Activated naive CD8-positive, alpha-beta T cell (primary cell): Measurements from ENCODE around the gene COA1.

Experiments used
- H3K27ac Mint-ChIP-seq: one replicate; pipeline ENCODE4 v1.8.0; 2021; ENCODE audit warnings: mixed read lengths
- H3K27me3 Mint-ChIP-seq: one replicate; pipeline ENCODE4 v1.8.0; 2021; ENCODE audit warnings: mixed read lengths
- H3K36me3 Mint-ChIP-seq: one replicate; pipeline ENCODE4 v1.8.0; 2021; ENCODE audit warnings: mixed read lengths
- H3K4me1 Mint-ChIP-seq: one replicate; pipeline ENCODE4 v1.8.0; 2021; ENCODE audit warnings: low read depth, mixed read lengths
- H3K4me3 Mint-ChIP-seq: one replicate; pipeline ENCODE4 v1.8.0; 2021; ENCODE audit warnings: mild to moderate bottlenecking, mixed read lengths
- H3K9me3 Mint-ChIP-seq: one replicate; pipeline ENCODE4 v1.8.0; 2021; ENCODE audit warnings: low read depth, mixed read lengths

Gene COA1

GRCh38 chr7:43648473-43649406, 80.6 kb downstream of the COA1 start:
- peak overlapping the region; percentile 97 for H3K27ac Mint-ChIP-seq
- peak overlapping the region; percentile 75 for H3K4me3 Mint-ChIP-seq
- H3K27me3 Mint-ChIP-seq, result no peaks in the 10 kb centered on the region
- peaks cover 96% of the 10 kb centered on the region for H3K4me1 Mint-ChIP-seq
- no peaks in the 10 kb centered on the region for H3K9me3 Mint-ChIP-seq
- peaks cover 24% of the 10 kb centered on the region for H3K36me3 Mint-ChIP-seq

DNA sequence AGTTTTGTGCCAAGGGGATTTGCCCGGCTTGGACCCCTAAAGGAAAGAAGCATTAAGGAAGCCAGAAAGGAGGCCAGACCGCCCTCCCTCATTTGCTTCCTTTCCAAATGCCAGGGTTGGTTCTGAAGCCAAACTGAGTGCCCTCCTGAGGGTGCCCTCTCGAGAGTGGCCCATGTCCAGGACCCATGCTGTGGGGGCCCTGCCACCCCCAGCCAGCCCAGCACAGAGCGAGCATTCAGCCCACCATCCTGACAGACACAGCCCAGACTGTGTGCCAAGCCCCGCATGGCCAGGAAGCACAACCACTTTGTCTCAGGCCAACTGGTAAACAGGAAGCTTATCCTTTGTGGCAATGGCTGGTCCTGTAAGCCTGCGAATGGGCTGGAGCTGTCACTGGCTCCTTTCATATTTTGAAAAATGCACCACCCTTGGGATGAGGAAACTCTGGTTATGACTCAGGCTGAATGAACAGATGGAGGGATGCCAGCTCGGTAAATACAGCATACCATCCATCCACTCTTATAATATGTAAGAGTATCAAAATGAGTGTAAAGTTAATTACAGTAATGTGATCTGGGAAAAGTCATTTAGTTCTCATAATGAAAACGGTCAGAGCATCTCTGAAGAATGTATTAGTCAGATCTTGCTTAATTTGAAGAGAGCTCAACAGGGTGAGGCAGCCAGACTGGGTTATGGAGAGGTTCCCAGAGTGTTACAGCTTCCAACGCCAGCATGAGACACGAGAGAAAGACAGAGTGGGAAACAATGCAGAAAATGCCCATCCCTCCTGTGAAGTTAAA, 81.5 kb downstream of the COA1 start:
- Mint-ChIP-seq H3K36me3 (peaks cover 28% of the 10 kb centered on the region), H3K4me1 (peaks cover 99% of the 10 kb centered on the region), H3K27ac (peak overlapping the region; percentile 97), H3K27me3 (no peaks in the 10 kb centered on the region), H3K9me3 (no peaks in the 10 kb centered on the region), H3K4me3 (peak overlapping the region; percentile 75)

GRCh38 chr7:43647339-43647672, 82.0 kb downstream of the COA1 start:
- H3K9me3 Mint-ChIP-seq, result no peaks in the 10 kb centered on the region
- H3K27ac Mint-ChIP-seq, result peak overlapping the region; percentile 97
- peaks cover 29% of the 10 kb centered on the region for H3K36me3 Mint-ChIP-seq
- H3K4me3 Mint-ChIP-seq, result peak overlapping the region; percentile 75
- H3K27me3 Mint-ChIP-seq, result no peaks in the 10 kb centered on the region
- peaks cover 99% of the 10 kb centered on the region for H3K4me1 Mint-ChIP-seq

- Mint-ChIP-seq H3K27ac (peak overlapping the region; percentile 97), H3K4me1 (peaks cover 99% of the 10 kb centered on the region), H3K9me3 (no peaks in the 10 kb centered on the region), H3K36me3 (peaks cover 29% of the 10 kb centered on the region), H3K27me3 (no peaks in the 10 kb centered on the region), H3K4me3 (peak overlapping the region; percentile 75)
Observed at GRCh38 chr7:43646603-43647338, 82.6 kb downstream of the COA1 start.

DNA sequence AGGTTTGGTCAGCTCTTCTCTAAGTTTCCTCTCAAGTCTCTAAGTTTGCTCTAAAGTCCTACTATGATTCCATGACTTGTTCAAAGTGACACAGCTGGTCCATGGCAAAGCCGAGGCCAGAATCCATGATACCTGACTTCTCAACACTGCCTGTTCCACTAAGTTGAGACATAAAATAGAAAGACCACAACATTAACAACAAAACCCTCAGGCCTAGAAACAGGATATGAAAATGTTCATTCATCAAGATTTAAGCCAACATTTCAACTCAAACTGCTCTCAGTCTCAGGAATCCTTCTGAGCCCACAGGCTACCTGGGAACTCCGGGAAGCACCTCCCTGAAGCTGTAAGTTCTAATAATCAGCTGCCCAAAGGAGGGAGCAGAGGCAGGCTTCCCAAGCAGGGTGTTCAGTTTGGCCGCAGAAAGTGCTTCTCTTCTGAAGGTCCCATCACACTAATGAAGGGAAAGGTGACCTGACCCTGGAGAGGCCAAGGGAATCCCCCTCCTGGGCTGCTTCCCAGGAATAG, 83.6 kb downstream of the COA1 start:
- Mint-ChIP-seq H3K27ac (peak overlapping the region; percentile 97), H3K9me3 (no peaks in the 10 kb centered on the region), H3K4me1 (peaks cover 97% of the 10 kb centered on the region), H3K4me3 (peak overlapping the region; percentile 75), H3K27me3 (no peaks in the 10 kb centered on the region), H3K36me3 (peaks cover 29% of the 10 kb centered on the region)

DNA sequence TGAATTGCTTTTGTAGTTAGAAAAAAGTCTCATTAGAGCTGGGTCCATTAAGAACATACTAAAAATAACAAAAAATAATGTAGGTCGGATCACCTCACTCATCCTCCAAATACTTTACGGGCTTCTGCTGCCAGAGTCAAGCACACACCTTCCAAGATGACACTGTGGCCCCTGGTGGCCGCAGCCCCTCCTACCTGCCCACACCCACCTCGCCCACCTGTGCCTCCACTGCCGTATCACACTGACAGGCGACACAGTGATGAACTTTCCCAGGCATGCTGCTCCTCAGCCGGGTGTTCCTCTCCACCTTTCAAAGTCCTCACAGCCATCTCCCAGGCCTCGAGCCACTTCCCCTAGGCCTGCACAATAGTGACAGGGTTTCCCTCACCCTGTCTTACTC, 85.5 kb downstream of the COA1 start:
- Mint-ChIP-seq H3K4me3 (peak overlapping the region; percentile 42), H3K36me3 (peaks cover 32% of the 10 kb centered on the region), H3K4me1 (peaks cover 96% of the 10 kb centered on the region), H3K27me3 (no peaks in the 10 kb centered on the region), H3K27ac (peak overlapping the region; percentile 85), H3K9me3 (no peaks in the 10 kb centered on the region)

GRCh38 chr7:43642897-43643630, 86.3 kb downstream of the COA1 start:
- H3K4me1 Mint-ChIP-seq, result peaks cover 95% of the 10 kb centered on the region
- H3K9me3 Mint-ChIP-seq, result no peaks in the 10 kb centered on the region
- H3K27ac Mint-ChIP-seq, result peak overlapping the region; percentile 85
- H3K4me3 Mint-ChIP-seq, result peak overlapping the region; percentile 51
- H3K27me3 Mint-ChIP-seq, result no peaks in the 10 kb centered on the region
- peaks cover 33% of the 10 kb centered on the region for H3K36me3 Mint-ChIP-seq

DNA sequence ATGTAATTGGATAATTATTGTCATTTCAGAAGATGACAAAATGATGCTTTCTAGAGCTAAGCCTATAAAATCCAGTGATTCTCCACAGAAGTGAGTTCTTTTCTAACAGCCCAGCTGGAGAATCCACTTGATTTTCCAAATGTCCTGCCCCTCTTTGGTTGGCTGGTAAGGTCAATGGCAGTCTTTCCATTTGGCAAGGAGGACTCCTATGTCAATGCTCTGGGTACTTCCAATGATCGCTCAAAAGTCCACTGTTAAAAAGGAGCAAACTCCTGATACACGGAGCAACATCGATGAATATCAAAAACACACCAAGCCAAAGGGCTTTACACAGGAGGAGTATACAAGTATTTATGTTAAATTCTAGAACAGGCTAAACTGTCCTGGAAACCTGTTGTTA, 88.6 kb downstream of the COA1 start:
- Mint-ChIP-seq H3K36me3 (peaks cover 38% of the 10 kb centered on the region), H3K27ac (peak overlapping the region; percentile 90), H3K27me3 (no peaks in the 10 kb centered on the region), H3K9me3 (no peaks in the 10 kb centered on the region), H3K4me1 (peaks cover 95% of the 10 kb centered on the region), H3K4me3 (no peak overlapping the region)

DNA sequence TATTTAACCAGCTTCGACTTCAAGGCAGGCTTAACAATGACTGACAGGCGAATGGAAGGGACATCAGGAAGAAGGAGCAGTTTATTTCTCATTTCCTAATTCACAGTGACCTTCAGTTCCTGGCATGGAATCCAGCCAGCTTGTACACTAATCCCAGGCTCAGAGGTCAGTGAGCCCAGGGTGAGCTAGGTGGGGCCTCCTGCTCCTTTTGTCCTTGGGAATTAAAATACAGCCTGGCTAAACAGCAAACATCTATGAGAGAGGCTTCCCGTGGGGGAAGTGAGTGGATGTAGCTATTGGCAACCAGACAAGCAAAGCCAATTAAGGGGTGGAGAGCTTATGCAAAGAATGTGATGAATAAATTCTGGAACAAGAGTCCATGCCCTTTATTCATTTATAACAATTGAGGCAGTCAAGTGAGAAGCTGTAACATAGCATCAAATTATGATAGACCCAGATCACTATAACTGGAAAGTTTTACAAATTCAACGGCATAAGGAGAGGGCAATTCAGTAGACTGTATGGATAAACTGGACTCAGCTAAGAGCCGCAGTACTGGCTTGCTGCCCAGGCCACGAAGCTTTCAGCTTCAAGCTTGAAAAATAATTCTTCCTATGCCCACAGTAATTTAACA, 89.3 kb downstream of the COA1 start:
- no peaks in the 10 kb centered on the region for H3K9me3 Mint-ChIP-seq
- H3K27ac Mint-ChIP-seq, result peak overlapping the region; percentile 90
- peaks cover 39% of the 10 kb centered on the region for H3K36me3 Mint-ChIP-seq
- no peaks in the 10 kb centered on the region for H3K27me3 Mint-ChIP-seq
- H3K4me1 Mint-ChIP-seq, result peaks cover 95% of the 10 kb centered on the region
- peak overlapping the region; percentile 14 for H3K4me3 Mint-ChIP-seq

- H3K27ac Mint-ChIP-seq, result peak overlapping the region; percentile 90
- peak overlapping the region; percentile 78 for H3K4me3 Mint-ChIP-seq
- peaks cover 94% of the 10 kb centered on the region for H3K4me1 Mint-ChIP-seq
- H3K36me3 Mint-ChIP-seq, result peaks cover 42% of the 10 kb centered on the region
- no peaks in the 10 kb centered on the region for H3K9me3 Mint-ChIP-seq
- H3K27me3 Mint-ChIP-seq, result no peaks in the 10 kb centered on the region
Observed at GRCh38 chr7:43637114-43637806, 92.1 kb downstream of the COA1 start.

- Mint-ChIP-seq H3K9me3 (no peaks in the 10 kb centered on the region), H3K27me3 (no peaks in the 10 kb centered on the region), H3K27ac (peak overlapping the region; percentile 90), H3K36me3 (peaks cover 49% of the 10 kb centered on the region), H3K4me1 (peaks cover 95% of the 10 kb centered on the region), H3K4me3 (no peak overlapping the region)
Observed at GRCh38 chr7:43636093-43636492, 93.2 kb downstream of the COA1 start.

- no peak overlapping the region for H3K4me3 Mint-ChIP-seq
- H3K4me1 Mint-ChIP-seq, result peaks cover 93% of the 10 kb centered on the region
- peak overlapping the region; percentile 96 for H3K27ac Mint-ChIP-seq
- no peaks in the 10 kb centered on the region for H3K27me3 Mint-ChIP-seq
- peaks cover 48% of the 10 kb centered on the region for H3K36me3 Mint-ChIP-seq
- no peaks in the 10 kb centered on the region for H3K9me3 Mint-ChIP-seq
Observed at GRCh38 chr7:43634384-43634783, 94.9 kb downstream of the COA1 start.

GRCh38 chr7:43632746-43633145, 96.6 kb downstream of the COA1 start:
- peaks cover 47% of the 10 kb centered on the region for H3K36me3 Mint-ChIP-seq
- peak overlapping the region; percentile 96 for H3K27ac Mint-ChIP-seq
- H3K4me3 Mint-ChIP-seq, result peak overlapping the region; percentile 81
- H3K27me3 Mint-ChIP-seq, result no peaks in the 10 kb centered on the region
- H3K4me1 Mint-ChIP-seq, result peaks cover 93% of the 10 kb centered on the region
- H3K9me3 Mint-ChIP-seq, result no peaks in the 10 kb centered on the region
